Spleen (tissue), 11 donors: ENCODE data around the gene TTC9C. TPM values are rescaled to one million over a fixed set of nuclear protein-coding genes. Genes with fewer than 3 reads are reported as not detected.

ENCODE experiments used
- DNase-seq: peaks from one replicate; pipeline ENCODE4 v3.0.0-alpha.2; 2020
- H3K27ac ChIP-seq, 8 donors: fragments of 200-600 bp; sonication (generic) in 7 of 8; 1 replicate in 4 of 8; 2 replicates in 4 of 8; pipeline versions ENCODE4 v1.5.0 to v1.8.0; 2016 to 2021; ENCODE audit warnings: inconsistent platforms in 4 of 8, mild to moderate bottlenecking in 4 of 8, moderate library complexity in 1 of 8
- H3K27me3 ChIP-seq, 7 donors: fragments of 200-600 bp; sonication (generic) in 6 of 7; replicated peaks in 1 of 7; 1 replicate in 4 of 7; 2 replicates in 3 of 7; pipeline versions ENCODE4 v1.5.0 to v1.8.0; 2016 to 2021; ENCODE audit warnings: inconsistent platforms in 3 of 7, mild to moderate bottlenecking in 1 of 7
- H3K36me3 ChIP-seq, 6 donors: fragments of 200-600 bp; sonication (generic) in 5 of 6; 1 replicate in 4 of 6; 2 replicates in 2 of 6; pipeline versions ENCODE4 v1.5.0 to v1.8.0; 2016 to 2021; ENCODE audit warnings: inconsistent platforms in 2 of 6
- H3K4me1 ChIP-seq, 6 donors: fragments of 200-600 bp; sonication (generic) in 5 of 6; 1 replicate in 3 of 6; 2 replicates in 3 of 6; pipeline versions ENCODE4 v1.5.0 to v1.8.0; 2016 to 2021; ENCODE audit warnings: inconsistent platforms in 3 of 6
- H3K4me3 ChIP-seq, 8 donors: fragments of 200-600 bp; sonication (generic) in 7 of 8; 1 replicate in 4 of 8; 2 replicates in 4 of 8; pipeline versions ENCODE4 v1.5.0 to v1.8.0; 2016 to 2021; ENCODE audit warnings: inconsistent platforms in 4 of 8, mild to moderate bottlenecking in 4 of 8, moderate library complexity in 2 of 8
- H3K9me3 ChIP-seq, 8 donors: fragments of 200-600 bp; sonication (generic) in 7 of 8; 1 replicate in 4 of 8; 2 replicates in 4 of 8; pipeline versions ENCODE4 v1.5.0 to v1.8.0; 2016 to 2021; ENCODE audit warnings: inconsistent platforms in 4 of 8
- CTCF ChIP-seq, 11 experiments: fragments of 200-600 bp in 7 of 11; fragments of 450-650 bp in 4 of 11; sonication (generic) in 4 of 11; IDR thresholded peaks in 8 of 11; conservative IDR thresholded peaks in 3 of 11; 1 replicate in 7 of 11; 2 replicates in 4 of 11; pipeline versions ENCODE4 v1.4.0 to v1.8.0; 2016 to 2021; ENCODE audit warnings: antibody characterized with exemption in 11 of 11, inconsistent platforms in 4 of 11, mild to moderate bottlenecking in 1 of 11
- POLR2A ChIP-seq, 3 donors: fragments of 450-650 bp; IDR thresholded peaks; one replicate each; pipeline ENCODE4 v1.5.1; 2017; ENCODE audit warnings: antibody characterized with exemption in 3 of 3, mild to moderate bottlenecking in 1 of 3
- POLR2AphosphoS5 ChIP-seq, 3 donors: sonication (generic); formaldehyde crosslinking; IDR thresholded peaks; one replicate each; pipeline ENCODE4 v1.5.1; 2017; ENCODE audit warnings: antibody characterized with exemption in 3 of 3
- WGBS, 5 donors: extraction: QIAGEN DNeasy Blood & Tissue Kit in 3 of 5; methylation state at CpG; one replicate each; pipeline versions ENCODE4 v1.1.5 to v1.1.7; 2013 to 2018; 5-methylcytosine and 5-hydroxymethylcytosine counted together
- intact Hi-C: fragments of 100-400 bp; cut with DNase I; formaldehyde crosslinking; loops from one replicate; pipeline ENCODE4 v1.15.0; 2023; ENCODE audit warnings: low total_unique reads
- polyA plus RNA-seq, 3 donors: library from polyadenylated mRNA; stranded (reverse); fragments of 200-250 nt; gene quantifications; one replicate each; pipeline ENCODE4 v1.2.1, GENCODE V29; 2013
- total RNA-seq, 7 donors: library from RNA; depleted of rRNA in 3 of 7; stranded (reverse); fragments of >200 nt in 3 of 7; fragmentation: NEBNext Ultra II Directional in 4 of 7; extraction: Animal tissue kit (Norgen Biotek cat#: 25700) in 4 of 7; gene quantifications; one replicate each; pipeline versions ENCODE4 v1.1.0 to v1.2.1, GENCODE V29; 2016 to 2021
- donor health status: healthy with polysubstance abuse.
- donor health status: DM: no; HTN: no; CAD: no; lungs with moderate emphysema.
- donor health status: DM: no; HTN: no; CAD: no.
- donor health status: Bipolar disorder and iron deficiency.
- donor health status: healthy.
- donor health status: DM: no; HTN: no; CAD: no.
- donor health status: DM: yes; HTN: yes; CAD: no.

TTC9C gene
- total and polyA plus RNA-seq, 10 donors: 25.4 to 47.1 (median 30.9) TPM

GRCh38 chr11:62713343-62713742 is 14.9 kb upstream of the TTC9C start:
- Histone ChIP-seq H3K27me3 (no peaks in the 10 kb centered on the region), H3K4me3 (no peak overlapping the region), H3K4me1 (peaks cover 14 to 86% (median 43%) of the 10 kb centered on the region in 6 donors), H3K36me3 (peaks cover 0 to 83% (median 74%) of the 10 kb centered on the region in 6 donors), H3K27ac (peak overlapping the region; percentile 5 to 61 (median 46)), H3K9me3 (no peaks in the 10 kb centered on the region)
- intact Hi-C loops: no loop called here
- 83 to 89% (median 85%) methylated on average over 2 of the region's 2 CpGs for WGBS, 5 donors
- TF ChIP-seq POLR2A (IDR thresholded peaks at IDR 0.05) (no peak), POLR2AphosphoS5 (IDR thresholded peaks at IDR 0.05) (peak in 1 of 3 donors; percentile 20), CTCF (IDR thresholded peaks at IDR 0.05 in 8 of 11, conservative IDR thresholded peaks at IDR 0.05 in 3 of 11) (no peak)
- no peak for DNase-seq

GRCh38 chr11:62715150-62716130 is 12.8 kb upstream of the TTC9C start:
- H3K27me3 ChIP-seq: no peaks in the 10 kb centered on the region
- no peak overlapping the region for H3K4me3 ChIP-seq
- H3K4me1 ChIP-seq: peaks cover 2 to 87% (median 28%) of the 10 kb centered on the region in 6 donors
- DNase-seq: no peak
- 89 to 97% (median 94%) methylated on average over 23 to 24 of the region's 24 CpGs for WGBS, 5 donors
- peaks cover 5 to 100% (median 93%) of the 10 kb centered on the region in 6 donors for H3K36me3 ChIP-seq
- TF ChIP-seq POLR2A (IDR thresholded peaks at IDR 0.05): no peak
- TF ChIP-seq POLR2AphosphoS5 (IDR thresholded peaks at IDR 0.05): peak in 2 of 3 donors; percentile 27 to 61
- no peak for TF ChIP-seq CTCF (IDR thresholded peaks at IDR 0.05 in 8 of 11, conservative IDR thresholded peaks at IDR 0.05 in 3 of 11)
- intact Hi-C loops: no loop called here
- H3K9me3 ChIP-seq: no peaks in the 10 kb centered on the region
- no peak overlapping the region for H3K27ac ChIP-seq

DNA sequence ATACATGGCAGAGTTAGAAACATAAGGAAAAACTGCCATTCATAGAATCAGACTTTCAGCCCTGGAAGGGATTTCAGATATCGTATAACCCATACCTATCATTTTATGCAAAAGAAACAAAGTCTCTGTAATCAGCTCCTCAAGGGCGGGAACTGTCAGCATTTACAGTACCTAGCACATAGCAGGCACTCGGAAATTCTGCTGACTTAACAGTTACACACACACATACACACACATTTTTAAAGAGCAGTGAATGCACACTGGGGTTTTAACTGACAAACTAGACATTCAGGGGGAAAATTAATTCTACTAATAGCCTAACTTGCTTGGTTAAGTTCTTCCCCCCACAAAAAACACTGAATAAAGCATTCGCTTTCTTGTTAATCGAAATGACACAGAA is 12.1 kb upstream of the TTC9C start:
- no peaks in the 10 kb centered on the region for H3K27me3 ChIP-seq
- 89 to 97% (median 91%) methylated on average over 5 of the region's 5 CpGs for WGBS, 5 donors
- intact Hi-C loops: no loop called here
- no peak for DNase-seq
- no peak overlapping the region for H3K27ac ChIP-seq
- no peaks in the 10 kb centered on the region for H3K9me3 ChIP-seq
- TF ChIP-seq CTCF (IDR thresholded peaks at IDR 0.05 in 8 of 11, conservative IDR thresholded peaks at IDR 0.05 in 3 of 11): no peak
- no peak for TF ChIP-seq POLR2AphosphoS5 (IDR thresholded peaks at IDR 0.05)
- no peak for TF ChIP-seq POLR2A (IDR thresholded peaks at IDR 0.05)
- no peak overlapping the region for H3K4me3 ChIP-seq
- peaks cover 0 to 85% (median 25%) of the 10 kb centered on the region in 6 donors for H3K4me1 ChIP-seq
- H3K36me3 ChIP-seq: peaks cover 6 to 100% (median 96%) of the 10 kb centered on the region in 6 donors

- no peak for TF ChIP-seq CTCF (IDR thresholded peaks at IDR 0.05 in 8 of 11, conservative IDR thresholded peaks at IDR 0.05 in 3 of 11)
- peak in 2 of 3 donors; percentile 10 to 17 for TF ChIP-seq POLR2AphosphoS5 (IDR thresholded peaks at IDR 0.05)
These were observed 11.5 kb upstream of the TTC9C start for GRCh38 chr11:62716816-62717215.

More at GRCh38 chr11:62716816-62717215, 11.5 kb upstream of the TTC9C start:
- peaks cover 12 to 100% (median 96%) of the 10 kb centered on the region in 6 donors for H3K36me3 ChIP-seq
- no peaks in the 10 kb centered on the region for H3K9me3 ChIP-seq
- H3K27ac ChIP-seq: peak overlapping the region in 1 of 8 donors; percentile 31
- no peaks in the 10 kb centered on the region for H3K27me3 ChIP-seq
- H3K4me3 ChIP-seq: no peak overlapping the region
- intact Hi-C loops: no loop called here
- DNase-seq: no peak
- H3K4me1 ChIP-seq: peaks cover 0 to 90% (median 27%) of the 10 kb centered on the region in 6 donors
- WGBS, 5 donors: 85 to 92% (median 88%) methylated on average over 11 of the region's 11 CpGs
